ENCODE results near the gene TTC32.

TTC32 gene

GRCh38 chr2:19854596-19855541, 46.9 kb downstream of the TTC32 start:
- DNase-seq (ENCODE audit: low read depth, low spot score) = no peak

DNA sequence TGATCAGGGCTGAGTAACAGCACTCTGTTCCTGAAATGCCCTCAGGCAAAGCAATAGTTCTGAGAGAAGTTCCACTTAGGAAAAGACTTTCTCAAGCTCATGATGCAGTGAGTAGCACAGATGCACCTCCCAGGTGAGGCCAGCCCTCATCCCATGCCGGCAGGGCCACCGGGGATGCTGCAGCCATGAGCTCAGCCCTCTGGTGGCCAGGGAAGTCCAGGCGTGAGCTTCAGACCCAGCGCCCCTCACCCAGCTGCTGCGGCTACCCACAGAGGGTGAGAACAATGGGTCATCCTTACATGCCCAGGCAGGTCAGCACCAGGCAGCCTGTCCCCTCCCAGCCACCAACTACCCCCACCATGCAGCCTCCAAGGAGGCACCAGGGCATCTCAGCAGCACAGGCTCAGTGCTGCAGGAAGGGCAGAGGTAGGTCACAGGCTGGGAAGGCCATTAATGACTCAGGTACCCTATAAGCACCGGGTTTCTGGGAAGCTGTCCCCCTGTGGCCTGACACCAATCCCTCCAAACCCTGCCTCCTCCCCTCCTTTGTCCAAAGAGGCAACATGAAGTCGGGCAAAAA, 50.6 kb downstream of the TTC32 start:
- DNase-seq (ENCODE audit: low read depth, low spot score) = no peak

DNA sequence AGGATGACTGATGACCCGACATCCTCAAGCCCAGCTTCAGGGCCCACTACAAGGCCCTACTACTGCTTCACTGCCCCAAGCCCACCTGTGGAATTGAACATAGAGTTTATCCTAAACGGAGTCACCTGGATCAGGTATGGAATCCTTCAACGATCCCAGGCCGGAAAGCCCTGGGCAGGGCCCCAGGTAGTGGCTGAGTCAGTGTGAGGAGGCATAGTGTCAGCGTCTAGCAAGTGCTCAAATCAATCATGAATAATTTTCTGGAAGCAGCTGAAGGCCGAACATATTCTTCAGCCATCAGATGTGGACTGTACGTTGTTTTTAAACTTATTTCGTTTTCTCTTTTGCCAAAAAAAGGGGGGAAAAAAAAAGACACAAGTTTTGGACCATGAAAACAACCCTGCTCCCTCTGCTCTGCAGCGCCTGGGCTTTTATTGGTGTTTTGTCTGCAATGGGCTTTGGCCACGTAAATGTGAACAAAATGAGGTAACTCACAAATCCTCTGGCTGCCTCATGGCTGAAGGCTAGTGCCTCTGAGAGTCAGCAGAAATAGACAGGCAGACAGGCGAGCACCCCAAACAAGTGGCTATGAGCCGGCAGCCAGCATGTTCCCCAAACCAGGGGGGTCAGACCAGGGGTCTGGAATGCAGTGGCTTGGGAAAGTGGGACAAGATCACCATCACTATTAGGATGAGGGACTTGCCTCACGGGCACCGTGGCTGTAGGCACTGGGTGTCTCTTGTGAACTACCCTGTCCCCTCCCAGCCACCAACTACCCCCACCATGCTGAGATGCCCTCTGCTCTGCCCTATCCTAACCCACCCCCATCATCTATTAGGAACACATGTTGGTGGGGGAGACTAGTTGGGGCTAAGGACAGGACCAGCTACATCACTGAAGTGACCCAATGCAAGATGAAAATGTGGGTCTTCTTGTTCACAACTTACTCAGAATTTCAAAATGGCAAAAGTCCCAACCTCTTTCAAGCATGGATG, 51.4 kb downstream of the TTC32 start:
- DNase-seq (ENCODE audit: low read depth, low spot score) = no peak

DNA sequence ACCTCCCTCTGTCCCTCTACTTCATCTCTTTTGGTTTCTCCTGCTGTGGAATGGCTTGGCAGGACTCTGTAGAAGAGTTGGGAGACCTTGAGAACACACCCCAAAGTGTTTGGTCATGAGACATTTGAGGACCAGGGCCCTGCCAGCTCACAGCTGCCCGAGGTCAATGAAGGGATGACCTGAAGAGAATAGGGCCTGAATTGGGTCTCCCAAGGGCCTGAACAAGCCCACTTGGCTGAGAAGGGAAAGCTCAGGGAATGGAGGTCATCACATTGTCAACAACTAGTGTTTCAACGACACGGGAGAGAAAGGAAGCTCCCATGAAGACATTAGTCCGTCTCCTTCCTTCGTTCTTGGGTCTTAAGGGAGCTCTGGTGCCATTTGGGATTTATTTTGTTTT, 52.8 kb downstream of the TTC32 start:
- no peak for DNase-seq (ENCODE audit: low read depth, low spot score)

DNA sequence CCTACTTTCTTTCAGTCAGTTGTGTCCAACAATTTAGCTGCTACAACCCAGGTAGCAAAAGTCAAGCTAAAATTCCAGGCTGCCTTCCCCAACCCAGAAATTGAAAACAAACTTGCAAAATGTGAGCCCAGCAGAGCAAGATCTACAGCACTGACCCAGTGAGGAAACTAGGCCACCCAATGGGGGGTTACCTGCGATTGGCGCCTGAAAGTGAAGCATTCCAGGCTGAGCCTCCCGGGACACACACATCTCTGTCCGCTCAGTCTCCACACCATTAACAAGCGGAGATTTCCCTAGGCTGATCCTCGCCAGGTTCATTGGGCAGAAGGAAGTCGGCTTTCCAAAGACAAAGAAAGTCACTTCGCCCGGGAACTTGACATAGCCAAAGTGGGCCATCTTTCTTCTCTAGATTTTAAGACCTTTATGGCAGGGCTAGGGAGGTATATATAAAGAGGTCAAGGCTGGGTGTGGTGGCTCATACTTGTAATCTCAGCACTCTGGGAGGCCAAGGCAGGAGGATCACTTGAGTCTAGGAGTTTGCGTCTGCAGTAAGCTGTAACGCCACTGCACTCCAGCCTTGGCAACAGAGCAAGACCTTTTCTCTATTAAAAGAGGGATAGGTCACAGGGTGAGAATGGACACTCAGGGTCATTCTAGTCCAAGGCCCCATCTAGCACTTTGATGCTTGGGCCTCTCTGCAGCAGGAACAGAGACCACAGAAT, 53.6 kb downstream of the TTC32 start:
- DNase-seq (ENCODE audit: low read depth, low spot score) = no peak

GRCh38 chr2:19847486-19847885, 54.3 kb downstream of the TTC32 start:
- DNase-seq (ENCODE audit: low read depth, low spot score) = no peak

All from smooth muscle cell of the brain vasculature (primary cell).